ENCODE measurements around the gene ELMOD3.
"Not testable (repeated sequence)": the region's sequence is repeated elsewhere in the genome, so short reads cannot be mapped to it uniquely, and the experiment has no call there.

The ELMOD3 gene

DNA sequence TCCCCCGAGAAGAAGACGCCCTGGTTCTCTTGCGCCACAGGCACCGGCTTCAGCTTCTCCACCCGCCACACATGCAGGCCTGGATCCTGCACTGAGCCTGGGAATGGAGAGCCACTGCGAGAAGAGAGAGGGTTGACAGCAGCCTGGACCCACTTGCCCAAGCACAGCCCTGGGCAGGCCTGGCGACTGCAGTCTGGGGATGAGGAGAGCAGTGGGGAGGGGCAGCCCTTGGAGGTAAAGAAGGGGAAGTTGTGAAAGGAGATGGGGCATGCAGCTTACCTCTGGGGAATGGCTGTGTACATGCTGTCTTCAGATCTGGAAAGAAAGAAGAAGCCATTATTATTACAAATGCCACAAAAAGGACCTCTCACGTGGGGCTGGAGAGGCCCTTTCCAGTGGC is 47.3 kb downstream of the ELMOD3 start:
- Histone ChIP-seq H3K36me3 (ENCODE audit: insufficient read depth, low read length) (no peaks in the 10 kb centered on the region), H2AFZ (ENCODE audit: low read depth, low read length) (no peak overlapping the region), H3K4me3 (ENCODE audit: low read length) (no peak overlapping the region), H3K9me3 (ENCODE audit: low read length) (no peaks in the 10 kb centered on the region), H3K27me3 (ENCODE audit: insufficient read depth, low read length) (no peaks in the 10 kb centered on the region), H3K4me1 (ENCODE audit: insufficient read depth, low read length) (peaks cover 8% of the 10 kb centered on the region)

DNA sequence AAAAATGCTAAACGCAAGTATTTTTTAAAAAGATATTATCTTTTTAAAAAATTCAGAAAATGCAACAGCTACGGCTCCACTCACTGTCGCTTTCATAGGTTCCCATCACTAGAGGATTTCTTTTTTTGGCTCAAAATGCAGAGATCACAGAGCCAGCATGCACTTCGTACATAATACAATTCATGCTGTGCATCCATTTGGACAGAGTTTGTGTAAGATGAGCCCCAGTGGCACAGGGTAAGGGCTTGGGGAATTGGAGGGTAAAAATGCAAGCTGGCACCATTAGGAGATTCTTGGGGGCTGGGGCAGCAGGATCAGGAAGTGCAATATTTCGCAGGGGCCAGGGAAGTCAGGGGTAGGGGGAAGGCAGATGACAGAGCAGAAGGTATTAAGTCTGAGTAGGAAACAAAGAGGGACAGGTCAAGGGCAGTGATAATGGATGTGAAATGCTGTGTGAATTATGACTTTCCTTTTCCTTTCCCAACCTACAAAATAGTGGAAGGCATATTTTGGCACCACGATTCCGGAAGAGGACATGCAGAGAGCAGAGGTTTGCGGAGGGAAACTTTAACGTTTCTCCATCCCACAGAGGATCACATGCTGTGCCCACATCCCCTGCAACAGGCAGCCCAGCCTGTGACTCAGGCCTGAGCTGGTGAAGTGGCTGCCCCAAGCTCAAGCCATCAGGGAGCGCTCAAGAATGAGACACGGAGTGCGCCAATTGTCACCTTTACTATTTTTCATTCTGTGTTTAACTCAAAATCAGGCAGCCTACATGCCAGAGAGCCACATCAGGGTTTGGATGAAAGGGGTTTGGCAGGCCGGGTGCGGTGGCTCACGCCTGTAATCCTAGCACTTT is 50.9 kb downstream of the ELMOD3 start:
- Histone ChIP-seq H2AFZ (ENCODE audit: low read depth, low read length) (peak overlapping the region; percentile 52), H3K9me3 (ENCODE audit: low read length) (no peaks in the 10 kb centered on the region), H3K4me3 (ENCODE audit: low read length) (peak overlapping the region; percentile 2), H3K27me3 (ENCODE audit: insufficient read depth, low read length) (peaks cover 3% of the 10 kb centered on the region), H3K36me3 (ENCODE audit: insufficient read depth, low read length) (no peaks in the 10 kb centered on the region), H3K4me1 (ENCODE audit: insufficient read depth, low read length) (peaks cover 8% of the 10 kb centered on the region)

DNA sequence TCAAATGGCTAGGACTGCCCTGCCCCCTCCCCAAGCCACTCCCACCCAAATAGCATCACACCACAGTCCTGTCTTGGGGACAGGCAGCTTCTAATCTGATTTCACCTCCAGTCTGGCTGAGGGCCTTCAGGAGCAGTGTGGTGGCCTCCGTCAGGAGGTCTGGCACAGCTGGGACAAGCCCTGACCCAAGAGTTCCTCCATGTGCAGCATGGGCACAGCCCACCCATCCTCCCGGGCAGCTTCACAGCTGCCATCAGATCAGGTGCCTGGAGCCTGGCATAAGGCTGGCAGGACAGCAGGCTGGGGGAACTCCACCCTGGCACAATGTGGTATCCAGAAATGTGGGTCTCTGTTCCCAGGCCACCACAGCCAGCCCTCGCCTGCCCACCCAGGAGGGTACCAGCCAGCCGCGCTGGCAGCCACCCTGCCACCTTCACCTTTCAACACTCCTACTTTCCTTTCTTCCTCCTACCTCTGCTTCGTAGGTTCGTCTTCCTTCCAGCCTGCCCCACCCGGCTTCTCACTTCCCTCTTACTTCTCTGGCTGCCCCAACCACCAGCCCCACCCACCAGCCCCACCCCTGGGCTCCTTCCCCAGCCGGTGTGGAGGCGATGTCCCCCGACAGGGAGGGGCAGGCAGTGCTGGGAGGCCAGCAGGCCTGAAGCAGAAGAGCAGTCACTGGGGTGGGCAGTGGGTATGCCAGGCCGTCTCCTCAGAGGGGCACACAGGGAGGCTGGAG is 55.4 kb downstream of the ELMOD3 start, which contains the start of gene CAPG:
Gene CAPG, minus strand, starts transcription at position 522 of the 739 bp plus-strand sequence. CDS start 8,221 bp downstream, outside the sequence.
- no peaks in the 10 kb centered on the region for H3K9me3 ChIP-seq (ENCODE audit: low read length)
- H3K27me3 ChIP-seq (ENCODE audit: insufficient read depth, low read length): peaks cover 11% of the 10 kb centered on the region
- H2AFZ ChIP-seq (ENCODE audit: low read depth, low read length): no peak within 1 kb of the TSS
- H3K4me3 ChIP-seq (ENCODE audit: low read length): no peak within 1 kb of the TSS
- H3K36me3 ChIP-seq (ENCODE audit: insufficient read depth, low read length): no peaks in the 10 kb centered on the region
- peaks cover 5% of the 10 kb centered on the region for H3K4me1 ChIP-seq (ENCODE audit: insufficient read depth, low read length)

- Histone ChIP-seq H2AFZ (ENCODE audit: low read depth, low read length) (no peak overlapping the region), H3K4me1 (ENCODE audit: insufficient read depth, low read length) (no peaks in the 10 kb centered on the region), H3K36me3 (ENCODE audit: insufficient read depth, low read length) (no peaks in the 10 kb centered on the region), H3K9me3 (ENCODE audit: low read length) (no peaks in the 10 kb centered on the region), H3K4me3 (ENCODE audit: low read length) (no peak overlapping the region), H3K27me3 (ENCODE audit: insufficient read depth, low read length) (peaks cover 13% of the 10 kb centered on the region)
These were observed 56.2 kb downstream of the ELMOD3 start for GRCh38 chr2:85410584-85411404.

GRCh38 chr2:85411405-85411748 is 56.8 kb downstream of the ELMOD3 start:
- no peaks in the 10 kb centered on the region for H3K36me3 ChIP-seq (ENCODE audit: insufficient read depth, low read length)
- H3K27me3 ChIP-seq (ENCODE audit: insufficient read depth, low read length): peaks cover 13% of the 10 kb centered on the region
- H2AFZ ChIP-seq (ENCODE audit: low read depth, low read length): no peak overlapping the region
- H3K9me3 ChIP-seq (ENCODE audit: low read length): no peaks in the 10 kb centered on the region
- H3K4me3 ChIP-seq (ENCODE audit: low read length): no peak overlapping the region
- no peaks in the 10 kb centered on the region for H3K4me1 ChIP-seq (ENCODE audit: insufficient read depth, low read length)

GRCh38 chr2:85413592-85414420 is 59.2 kb downstream of the ELMOD3 start:
- no peaks in the 10 kb centered on the region for H3K9me3 ChIP-seq (ENCODE audit: low read length)
- no peak overlapping the region for H3K4me3 ChIP-seq (ENCODE audit: low read length)
- peaks cover under 1% of the 10 kb centered on the region for H3K4me1 ChIP-seq (ENCODE audit: insufficient read depth, low read length)
- no peak overlapping the region for H2AFZ ChIP-seq (ENCODE audit: low read depth, low read length)
- H3K27me3 ChIP-seq (ENCODE audit: insufficient read depth, low read length): peaks cover 13% of the 10 kb centered on the region
- no peaks in the 10 kb centered on the region for H3K36me3 ChIP-seq (ENCODE audit: insufficient read depth, low read length)

- not testable (repeated sequence) for H2AFZ ChIP-seq (ENCODE audit: low read depth, low read length); H3K36me3 ChIP-seq (ENCODE audit: insufficient read depth, low read length); H3K4me3 ChIP-seq (ENCODE audit: low read length); H3K4me1 ChIP-seq (ENCODE audit: insufficient read depth, low read length); H3K9me3 ChIP-seq (ENCODE audit: low read length)
- peaks cover 13% of the 10 kb centered on the region for H3K27me3 ChIP-seq (ENCODE audit: insufficient read depth, low read length)
These were observed 59.8 kb downstream of the ELMOD3 start for GRCh38 chr2:85414421-85414759.

GRCh38 chr2:85414761-85415553 is 60.4 kb downstream of the ELMOD3 start:
- Histone ChIP-seq H3K4me3 (ENCODE audit: low read length) (no peak overlapping the region), H3K9me3 (ENCODE audit: low read length) (no peaks in the 10 kb centered on the region), H3K4me1 (ENCODE audit: insufficient read depth, low read length) (peaks cover 5% of the 10 kb centered on the region), H3K27me3 (ENCODE audit: insufficient read depth, low read length) (peaks cover 11% of the 10 kb centered on the region), H2AFZ (ENCODE audit: low read depth, low read length) (no peak overlapping the region), H3K36me3 (ENCODE audit: insufficient read depth, low read length) (no peaks in the 10 kb centered on the region)

- Histone ChIP-seq H3K4me1 (ENCODE audit: insufficient read depth, low read length) (peaks cover 10% of the 10 kb centered on the region), H3K4me3 (ENCODE audit: low read length) (no peak overlapping the region), H3K9me3 (ENCODE audit: low read length) (no peaks in the 10 kb centered on the region), H3K27me3 (ENCODE audit: insufficient read depth, low read length) (peaks cover 10% of the 10 kb centered on the region), H3K36me3 (ENCODE audit: insufficient read depth, low read length) (no peaks in the 10 kb centered on the region), H2AFZ (ENCODE audit: low read depth, low read length) (no peak overlapping the region)
These were observed 61.5 kb downstream of the ELMOD3 start for GRCh38 chr2:85415980-85416650.

DNA sequence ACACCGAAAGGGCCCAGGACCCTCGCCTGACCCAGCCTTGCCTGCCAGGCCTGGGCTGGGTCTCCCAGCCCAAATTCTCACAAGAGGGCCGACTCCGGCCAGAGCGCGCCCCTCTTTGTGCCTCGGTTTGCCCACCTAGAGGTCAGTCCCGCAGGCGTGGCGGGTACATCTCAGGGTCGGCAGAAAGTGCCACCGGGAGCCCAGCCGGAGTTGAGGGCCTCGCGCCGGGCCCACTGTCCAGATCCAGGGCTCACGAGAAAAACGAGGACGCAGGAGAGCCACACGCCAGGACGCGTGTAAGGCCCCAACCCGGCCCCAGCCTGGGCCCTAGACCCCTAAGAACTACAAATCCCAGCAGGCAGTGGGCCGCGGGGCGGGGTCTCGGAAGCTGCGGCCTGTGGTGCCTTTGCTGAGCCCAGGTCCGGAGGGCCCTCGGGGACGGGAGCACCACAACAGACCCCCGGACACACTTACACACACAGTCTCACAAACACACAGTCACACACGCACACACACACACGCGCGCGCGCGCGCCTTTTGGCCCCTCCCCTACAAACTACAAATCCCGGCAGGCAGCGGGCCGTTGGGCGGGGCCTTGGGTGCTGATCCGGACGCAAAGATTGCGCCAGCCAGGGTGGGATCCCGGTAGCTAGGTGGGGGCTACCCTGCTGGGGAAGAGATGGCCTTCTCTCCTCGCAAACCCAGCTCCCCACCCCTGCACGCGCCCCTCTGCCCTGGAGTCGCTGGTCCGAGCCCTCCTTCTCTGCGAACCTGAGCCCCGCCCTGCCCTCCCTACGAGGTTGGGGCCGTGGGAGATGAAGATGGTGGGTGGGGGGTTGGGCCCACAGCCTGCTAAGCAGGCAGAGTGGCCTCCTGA is 63.8 kb downstream of the ELMOD3 start, which contains the start of gene SH2D6:
Gene SH2D6, plus strand, starts transcription at position 583 of the 877 bp plus-strand sequence. CDS start 10,752 bp downstream, outside the sequence.
- no peaks in the 10 kb centered on the region for H3K9me3 ChIP-seq (ENCODE audit: low read length)
- peaks cover 10% of the 10 kb centered on the region for H3K27me3 ChIP-seq (ENCODE audit: insufficient read depth, low read length)
- peaks cover 10% of the 10 kb centered on the region for H3K4me1 ChIP-seq (ENCODE audit: insufficient read depth, low read length)
- no peaks in the 10 kb centered on the region for H3K36me3 ChIP-seq (ENCODE audit: insufficient read depth, low read length)
- H2AFZ ChIP-seq (ENCODE audit: low read depth, low read length): peak within 1 kb of the TSS; percentile 94
- peak within 1 kb of the TSS; percentile 56 for H3K4me3 ChIP-seq (ENCODE audit: low read length)
